Upper lobe of left lung (tissue), 4 donors: Measurements from ENCODE around the gene AKR1C1.
"Not testable (repeated sequence)": the region's sequence is repeated elsewhere in the genome, so short reads cannot be mapped to it uniquely, and the experiment has no call there.

Source experiments
- CTCF ChIP-seq, 6 experiments: fragments of 450-650 bp in 4 of 6; fragments of 200-600 bp in 2 of 6; sonication (generic) in 2 of 6; IDR thresholded peaks; one replicate each; pipeline ENCODE4 v1.5.1; 2016 to 2019; ENCODE audit warnings: antibody characterized with exemption in 6 of 6
- EP300 ChIP-seq, 4 donors: sonication (generic); formaldehyde crosslinking; IDR thresholded peaks; one replicate each; pipeline ENCODE4 v1.5.1; 2017; ENCODE audit warnings: antibody characterized with exemption in 4 of 4, control low read depth in 2 of 4
- POLR2A ChIP-seq, 4 donors: fragments of 450-650 bp; IDR thresholded peaks; one replicate each; pipeline ENCODE4 v1.5.1; 2016 to 2017; ENCODE audit warnings: antibody characterized with exemption in 4 of 4, mild to moderate bottlenecking in 2 of 4
- POLR2AphosphoS5 ChIP-seq, 2 donors: sonication (generic); formaldehyde crosslinking; IDR thresholded peaks; one replicate each; pipeline ENCODE4 v1.5.1; 2017; ENCODE audit warnings: antibody characterized with exemption in 2 of 2

DNA sequence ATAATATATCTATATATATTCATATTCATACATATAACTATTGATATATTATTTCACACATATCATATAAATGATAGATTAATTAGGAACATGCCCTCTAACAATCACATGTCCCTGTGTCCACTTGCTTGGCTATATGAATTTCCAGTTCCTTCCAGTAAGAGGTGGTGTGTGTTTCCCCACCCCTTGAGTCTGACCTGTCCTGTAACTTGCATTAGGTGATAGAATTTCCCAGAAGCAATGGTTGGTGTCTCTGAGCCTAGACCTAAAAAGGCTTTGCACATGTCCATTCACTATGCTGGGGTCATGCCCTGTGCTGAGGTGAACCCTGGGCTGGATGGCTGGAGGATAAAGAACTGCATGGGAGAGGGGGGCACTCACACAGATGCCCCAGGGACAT lies 31.0 kb downstream of the AKR1C1 start:
- not testable (repeated sequence) for TF ChIP-seq POLR2A, CTCF, POLR2AphosphoS5, EP300 (IDR thresholded peaks at IDR 0.05)
